Measurements from ENCODE around the gene NCR3LG1. TPM values are rescaled to one million over a fixed set of nuclear protein-coding genes. Genes with fewer than 3 reads are reported as not detected.

NCR3LG1 gene, protein sequence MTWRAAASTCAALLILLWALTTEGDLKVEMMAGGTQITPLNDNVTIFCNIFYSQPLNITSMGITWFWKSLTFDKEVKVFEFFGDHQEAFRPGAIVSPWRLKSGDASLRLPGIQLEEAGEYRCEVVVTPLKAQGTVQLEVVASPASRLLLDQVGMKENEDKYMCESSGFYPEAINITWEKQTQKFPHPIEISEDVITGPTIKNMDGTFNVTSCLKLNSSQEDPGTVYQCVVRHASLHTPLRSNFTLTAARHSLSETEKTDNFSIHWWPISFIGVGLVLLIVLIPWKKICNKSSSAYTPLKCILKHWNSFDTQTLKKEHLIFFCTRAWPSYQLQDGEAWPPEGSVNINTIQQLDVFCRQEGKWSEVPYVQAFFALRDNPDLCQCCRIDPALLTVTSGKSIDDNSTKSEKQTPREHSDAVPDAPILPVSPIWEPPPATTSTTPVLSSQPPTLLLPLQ
- polyA plus RNA-seq: 1 to 10 TPM in 1 of 3 donors, under 1 TPM in 2; 0.43 to 1.5 (median 0.45) TPM

DNA sequence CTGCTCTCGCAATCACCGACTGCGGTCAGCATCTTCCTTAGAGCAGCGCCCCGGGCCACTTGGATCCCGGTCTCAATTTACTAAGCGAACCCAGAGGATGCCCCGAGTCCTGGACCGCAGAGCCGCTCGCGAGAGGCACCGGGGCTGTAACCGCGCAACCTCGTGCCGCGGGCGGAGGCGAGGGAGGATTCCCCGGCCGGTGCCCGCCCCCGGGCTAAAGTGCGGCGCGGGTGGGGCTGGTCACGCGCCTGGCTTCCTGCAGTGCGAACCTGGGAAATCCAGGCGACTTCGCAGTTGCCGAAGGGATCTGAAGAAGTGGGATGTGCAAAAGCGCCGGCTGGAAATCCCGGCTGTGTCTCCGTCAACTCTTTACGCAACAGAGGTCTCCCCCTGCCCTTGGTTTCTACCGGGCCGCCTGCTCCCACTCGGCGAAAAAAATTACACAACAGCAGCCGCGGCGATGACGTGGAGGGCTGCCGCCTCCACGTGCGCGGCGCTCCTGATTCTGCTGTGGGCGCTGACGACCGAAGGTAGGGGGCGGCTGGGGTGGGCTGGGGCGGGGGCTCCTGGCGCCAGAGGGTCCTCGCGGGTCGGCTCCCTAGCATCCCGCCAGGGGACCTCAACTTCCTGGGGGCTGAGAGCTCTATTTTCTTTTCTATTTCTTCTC lies at the start of gene NCR3LG1:
NCR3LG1 (plus strand) TSS at position 291 of the 667 bp plus-strand sequence; CDS start at position 461, 170 bp downstream.
- H3K27ac ChIP-seq (ENCODE audit: low read depth, low read length): no peak within 1 kb of the TSS
- 1 to 3% (median 1%) methylated on average over 61 of the region's 61 CpGs for WGBS, 3 donors

DNA sequence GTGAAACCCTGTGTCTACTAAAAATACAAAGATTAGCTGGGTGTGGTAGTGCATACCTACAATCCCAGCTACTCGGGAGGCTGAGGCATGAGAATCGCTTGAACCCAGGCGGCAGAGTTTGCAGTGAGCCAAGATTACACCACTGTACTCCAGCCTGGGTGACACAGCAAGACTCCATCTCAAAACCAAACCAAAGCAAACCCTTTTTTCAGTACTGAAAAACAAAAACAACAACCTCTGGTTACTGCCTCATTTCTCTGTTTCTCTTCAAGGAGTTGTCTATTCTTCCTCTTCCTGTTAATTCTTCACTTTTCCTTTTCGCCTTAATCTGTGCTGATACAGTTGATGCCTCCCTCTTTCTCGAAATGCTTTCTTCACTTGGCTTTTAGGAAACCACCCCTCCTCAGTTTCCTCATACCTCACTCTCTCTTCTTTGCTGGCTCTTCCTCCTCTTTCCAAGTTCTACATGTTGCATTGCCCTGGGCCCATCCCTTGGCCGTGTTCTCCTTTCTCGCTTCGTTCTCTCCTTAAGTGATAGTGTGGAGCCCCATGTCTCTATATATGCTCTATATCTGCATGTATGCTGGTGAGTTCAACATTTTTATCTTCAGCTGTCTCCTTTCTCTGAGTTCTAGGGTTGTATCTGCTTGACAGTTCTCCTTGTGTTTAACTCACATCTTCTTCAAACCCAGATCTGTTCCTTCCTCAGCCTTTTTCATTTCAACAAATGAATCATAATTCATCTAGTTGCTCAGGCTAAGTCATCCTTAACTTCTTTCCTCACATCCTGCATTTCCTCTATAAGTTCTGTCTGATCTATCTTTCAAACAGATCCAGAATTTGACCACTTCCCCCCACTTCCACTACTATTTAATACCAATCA lies 38.0 kb upstream of the NCR3LG1 start:
- 85 to 95% (median 87%) methylated on average over 8 of the region's 8 CpGs for WGBS, 3 donors
- H3K27ac ChIP-seq (ENCODE audit: low read depth, low read length): no peak overlapping the region

DNA sequence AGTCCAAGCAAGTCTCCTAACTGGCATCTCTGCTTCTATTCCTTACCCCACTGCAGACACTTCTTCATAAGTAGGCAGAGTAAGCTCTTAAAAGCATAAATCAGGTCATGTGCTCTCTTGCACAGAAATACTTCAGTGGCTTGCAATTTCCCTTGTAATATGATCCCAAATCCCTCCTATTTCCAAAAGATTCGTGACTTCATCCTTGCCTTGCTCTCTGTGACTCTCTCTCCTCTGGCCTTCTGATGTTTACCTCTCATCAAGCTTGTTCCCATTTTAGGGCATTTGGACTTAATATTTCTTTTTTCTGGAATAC lies 37.4 kb upstream of the NCR3LG1 start:
- H3K27ac ChIP-seq (ENCODE audit: low read depth, low read length): no peak overlapping the region
- WGBS, 3 donors: 52 to 66% (median 63%) methylated on average over 1 of the region's 1 CpG

DNA sequence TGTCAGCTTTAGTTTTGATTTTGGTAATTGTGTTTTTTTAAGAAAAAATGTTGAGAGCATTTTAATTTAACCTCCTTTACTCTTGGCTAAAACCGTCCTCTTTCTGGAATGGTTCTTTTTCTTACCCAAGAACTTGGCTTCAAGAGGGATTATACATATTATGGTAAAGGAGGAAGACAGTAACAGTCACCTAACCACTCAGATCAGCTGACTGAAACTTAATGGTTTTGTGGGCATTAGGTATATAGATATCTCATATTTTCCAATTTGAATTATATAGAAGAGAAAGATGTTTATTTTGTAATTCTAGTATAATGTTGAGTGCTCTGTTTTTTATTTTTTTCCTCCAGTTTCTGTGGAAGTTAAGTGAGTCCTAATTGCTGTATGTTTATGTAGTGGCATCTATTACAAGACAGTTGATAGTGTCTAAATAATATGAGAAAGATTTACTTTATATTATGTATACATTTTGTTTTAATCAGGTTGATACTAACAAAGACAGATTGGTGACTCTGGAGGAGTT lies 36.6 kb upstream of the NCR3LG1 start:
- H3K27ac ChIP-seq (ENCODE audit: low read depth, low read length): no peak overlapping the region
- 78 to 94% (median 90%) methylated on average over 1 of the region's 1 CpG for WGBS, 3 donors

DNA sequence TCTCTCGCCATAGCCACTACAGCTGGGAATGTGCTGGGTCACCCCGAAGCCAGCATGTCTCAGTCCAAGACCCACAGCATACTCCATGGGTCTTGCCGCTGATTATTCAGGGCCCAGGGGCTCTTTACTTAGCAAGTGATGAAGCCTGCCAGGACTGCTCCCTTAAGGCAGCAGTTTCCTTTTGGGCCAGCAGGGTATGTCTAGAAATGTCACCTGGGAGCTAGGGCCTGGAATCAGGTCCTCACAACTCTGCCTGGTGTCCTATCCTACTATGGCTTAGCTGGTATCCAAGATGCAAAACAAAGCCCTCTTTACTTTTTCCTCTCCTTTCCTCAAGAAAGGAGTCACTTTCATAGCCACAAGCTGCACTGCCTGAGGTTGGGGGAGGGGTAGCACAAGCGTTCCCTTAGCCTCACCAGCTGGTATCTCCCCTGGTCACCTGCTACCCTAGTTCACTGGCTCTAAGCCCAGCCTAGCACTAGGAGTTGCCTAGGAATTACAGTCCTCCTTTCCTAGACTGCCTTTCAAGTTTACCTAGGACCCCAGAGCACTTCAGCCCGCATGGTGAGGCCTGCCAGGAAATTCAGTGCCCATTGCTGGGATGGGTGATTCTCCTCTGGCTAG lies 22.6 kb upstream of the NCR3LG1 start:
- WGBS, 3 donors: 83 to 96% (median 95%) methylated on average over 5 of the region's 5 CpGs
- H3K27ac ChIP-seq (ENCODE audit: low read depth, low read length): no peak overlapping the region

DNA sequence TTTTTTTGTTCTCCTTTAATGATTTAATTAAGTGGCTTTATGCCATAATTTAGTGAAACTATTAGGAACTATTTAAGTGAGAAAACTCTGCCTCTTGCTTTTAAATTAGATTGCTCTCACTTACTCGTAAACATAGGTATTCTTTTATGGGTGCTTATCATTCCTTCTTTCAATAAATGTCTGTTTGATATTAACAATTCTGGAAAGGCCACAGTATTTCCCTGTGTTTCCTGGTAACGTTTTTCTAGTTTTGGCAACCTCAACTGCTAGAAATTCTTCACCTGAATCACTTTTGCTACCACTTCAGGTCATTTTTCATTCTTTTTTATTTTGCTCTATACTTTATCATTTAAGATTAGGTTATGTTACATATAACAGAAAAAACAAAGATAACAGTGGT lies 19.9 kb upstream of the NCR3LG1 start:
- 35 to 71% (median 69%) methylated on average over 2 of the region's 2 CpGs for WGBS, 3 donors

DNA sequence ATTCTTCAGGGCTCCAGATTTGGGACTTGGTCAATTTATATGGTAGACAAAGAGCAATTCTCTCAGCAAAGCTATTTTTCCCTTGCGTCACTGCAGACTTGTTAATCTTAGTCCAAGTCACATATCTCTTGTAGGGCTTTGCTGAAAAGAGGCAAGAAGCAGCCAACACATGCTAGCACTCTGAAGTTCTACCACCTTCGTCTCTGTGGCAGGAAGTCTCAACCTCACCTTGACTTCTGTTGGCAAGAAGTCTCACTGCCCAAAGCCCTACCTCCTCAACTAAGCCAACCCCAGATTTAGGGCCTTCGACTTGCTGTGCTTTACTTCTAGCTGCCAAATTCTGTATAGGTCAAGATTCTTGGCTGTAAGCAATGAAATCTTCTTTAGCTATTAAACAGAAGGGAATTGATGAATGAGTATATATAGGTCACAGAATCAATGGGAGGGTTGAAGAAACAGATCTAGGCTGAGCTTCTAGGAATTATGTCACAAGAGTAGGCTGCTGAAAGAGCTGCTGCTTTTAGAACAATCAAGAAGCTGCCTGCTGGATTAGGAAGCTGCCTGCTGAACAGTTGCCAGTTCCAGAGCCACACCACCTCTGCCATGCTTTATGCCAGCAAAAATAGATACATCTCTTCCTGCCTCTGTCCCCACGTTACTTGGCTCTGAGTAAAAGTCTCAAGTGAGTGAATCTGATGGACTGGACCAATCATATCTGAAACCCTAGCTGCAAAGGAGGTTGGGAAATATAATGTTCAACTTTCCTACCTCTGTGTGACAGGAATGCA lies 17.6 kb upstream of the NCR3LG1 start:
- 78 to 87% (median 85%) methylated on average over 4 of the region's 4 CpGs for WGBS, 3 donors
- H3K27ac ChIP-seq (ENCODE audit: low read depth, low read length): no peak overlapping the region

More for the DNA sequence above, 19.9 kb upstream of the NCR3LG1 start:
- no peak overlapping the region for H3K27ac ChIP-seq (ENCODE audit: low read depth, low read length)

DNA sequence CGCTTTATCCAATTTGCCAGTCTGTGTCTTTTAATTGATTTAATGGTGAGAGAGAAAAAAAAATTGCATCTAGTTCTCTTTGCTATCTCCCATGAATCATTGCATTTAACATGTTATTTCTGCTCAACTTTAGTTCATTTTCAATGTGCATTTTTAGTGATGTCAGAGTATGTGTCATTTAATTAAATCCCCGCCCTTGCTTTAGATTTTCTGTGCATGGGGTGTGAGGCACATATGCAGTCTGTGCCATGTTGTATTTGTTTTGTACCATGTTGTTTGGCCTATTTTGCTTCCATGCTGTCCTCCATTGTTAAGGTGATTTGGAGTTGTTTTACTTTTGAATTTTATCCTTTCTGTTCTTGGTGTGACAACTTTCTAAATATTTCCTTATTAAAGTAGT lies 8.3 kb upstream of the NCR3LG1 start:
- no peak overlapping the region for H3K27ac ChIP-seq (ENCODE audit: low read depth, low read length)
- WGBS, 3 donors: 93 to 98% (median 96%) methylated on average over 2 of the region's 2 CpGs

DNA sequence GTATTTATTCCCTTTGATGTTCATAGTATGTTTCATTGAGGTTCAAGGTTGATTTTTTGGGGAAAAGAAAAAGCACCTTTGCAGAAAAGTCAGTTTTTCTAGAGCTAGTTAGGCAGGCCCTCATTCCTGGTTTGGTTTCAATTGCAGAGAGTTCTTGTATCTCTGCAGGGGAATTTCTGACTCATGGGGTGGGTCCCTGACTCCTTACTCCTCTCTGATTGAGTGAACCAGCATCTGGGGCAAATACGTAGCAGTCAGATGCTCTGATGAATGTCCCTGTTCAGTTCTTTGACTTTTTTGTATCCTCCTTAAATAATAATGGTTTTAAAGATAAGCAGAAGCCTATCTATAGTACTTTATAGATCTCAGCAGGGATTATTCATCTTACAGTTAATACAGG lies 7.7 kb upstream of the NCR3LG1 start:
- WGBS, 3 donors: 66 to 91% (median 74%) methylated on average over 1 of the region's 1 CpG
- no peak overlapping the region for H3K27ac ChIP-seq (ENCODE audit: low read depth, low read length)

DNA sequence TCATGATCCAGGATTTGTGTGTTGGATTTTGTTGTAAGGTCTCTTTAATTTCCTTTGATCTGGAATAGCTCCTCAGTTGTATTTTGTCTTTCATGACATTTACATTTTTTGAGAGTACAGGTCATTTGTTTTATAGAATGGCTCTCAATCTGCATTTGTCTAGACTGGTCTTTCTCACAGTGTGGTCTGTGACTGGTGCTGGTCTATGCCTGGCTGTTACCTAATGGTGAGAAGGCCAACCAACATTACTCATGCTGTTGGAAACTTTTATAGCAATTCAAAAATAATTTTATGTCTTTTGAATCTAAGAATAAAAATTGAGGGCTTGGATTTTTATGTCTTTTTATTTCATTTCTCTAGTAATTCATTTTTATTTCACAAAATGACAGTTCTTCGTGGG lies 3.9 kb upstream of the NCR3LG1 start:
- no peak overlapping the region for H3K27ac ChIP-seq (ENCODE audit: low read depth, low read length)
- 88 to 94% (median 88%) methylated on average over 1 of the region's 1 CpG for WGBS, 3 donors

DNA sequence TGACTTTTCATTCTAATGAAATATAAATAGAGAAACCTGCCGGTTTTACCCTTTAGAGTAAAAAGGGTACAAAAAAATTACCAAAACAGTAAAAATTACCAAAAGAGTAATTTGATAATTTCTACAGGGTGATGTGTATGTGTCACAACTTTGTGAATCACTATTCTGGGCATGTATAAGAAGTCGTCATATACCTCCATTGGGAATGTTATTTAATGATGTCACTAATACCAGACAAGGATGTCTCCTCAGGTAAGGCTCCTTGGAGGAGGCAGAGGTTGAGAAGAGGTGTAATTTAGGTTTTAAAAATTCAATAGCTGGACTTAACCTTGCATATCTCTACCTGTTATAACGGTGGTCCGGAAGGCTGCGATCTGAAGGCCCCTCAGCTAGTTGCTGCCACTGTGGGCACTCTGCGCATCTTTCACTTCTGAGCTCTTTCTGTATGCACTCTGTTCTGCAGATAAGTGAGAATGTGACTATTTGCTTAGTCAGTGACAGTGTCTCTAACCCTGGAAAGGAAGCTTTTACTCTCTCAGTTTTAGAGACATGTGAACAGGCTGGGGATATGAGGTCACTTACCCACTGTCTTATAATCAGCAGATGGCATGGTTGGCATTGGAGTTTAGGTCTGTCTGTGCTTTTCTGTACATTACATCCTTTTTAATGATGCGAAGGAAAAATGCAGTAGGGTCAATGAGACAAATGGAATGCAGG lies 987 bp upstream of the NCR3LG1 start:
- no peak overlapping the region for H3K27ac ChIP-seq (ENCODE audit: low read depth, low read length)
- 94 to 97% (median 95%) methylated on average over 7 of the region's 7 CpGs for WGBS, 3 donors

DNA sequence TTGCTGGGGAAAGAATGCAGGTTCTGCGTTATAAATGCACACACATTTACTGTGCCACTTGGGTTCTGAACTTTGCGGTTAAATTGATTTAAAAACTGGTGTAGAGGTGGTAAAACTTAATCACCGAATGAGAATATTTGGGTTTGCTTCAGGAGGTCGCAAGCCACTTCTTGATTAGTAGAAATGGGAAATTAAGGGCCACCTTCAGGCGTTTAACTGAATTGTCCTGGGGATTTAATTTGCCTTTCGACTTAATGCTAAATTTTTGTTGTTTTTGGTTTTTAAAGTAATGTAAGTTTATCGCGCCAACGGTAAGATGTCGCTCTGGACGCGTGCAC lies 459 bp upstream of the NCR3LG1 start:
- WGBS, 3 donors: 22 to 24% (median 24%) methylated on average over 12 of the region's 12 CpGs
- no peak overlapping the region for H3K27ac ChIP-seq (ENCODE audit: low read depth, low read length)

DNA sequence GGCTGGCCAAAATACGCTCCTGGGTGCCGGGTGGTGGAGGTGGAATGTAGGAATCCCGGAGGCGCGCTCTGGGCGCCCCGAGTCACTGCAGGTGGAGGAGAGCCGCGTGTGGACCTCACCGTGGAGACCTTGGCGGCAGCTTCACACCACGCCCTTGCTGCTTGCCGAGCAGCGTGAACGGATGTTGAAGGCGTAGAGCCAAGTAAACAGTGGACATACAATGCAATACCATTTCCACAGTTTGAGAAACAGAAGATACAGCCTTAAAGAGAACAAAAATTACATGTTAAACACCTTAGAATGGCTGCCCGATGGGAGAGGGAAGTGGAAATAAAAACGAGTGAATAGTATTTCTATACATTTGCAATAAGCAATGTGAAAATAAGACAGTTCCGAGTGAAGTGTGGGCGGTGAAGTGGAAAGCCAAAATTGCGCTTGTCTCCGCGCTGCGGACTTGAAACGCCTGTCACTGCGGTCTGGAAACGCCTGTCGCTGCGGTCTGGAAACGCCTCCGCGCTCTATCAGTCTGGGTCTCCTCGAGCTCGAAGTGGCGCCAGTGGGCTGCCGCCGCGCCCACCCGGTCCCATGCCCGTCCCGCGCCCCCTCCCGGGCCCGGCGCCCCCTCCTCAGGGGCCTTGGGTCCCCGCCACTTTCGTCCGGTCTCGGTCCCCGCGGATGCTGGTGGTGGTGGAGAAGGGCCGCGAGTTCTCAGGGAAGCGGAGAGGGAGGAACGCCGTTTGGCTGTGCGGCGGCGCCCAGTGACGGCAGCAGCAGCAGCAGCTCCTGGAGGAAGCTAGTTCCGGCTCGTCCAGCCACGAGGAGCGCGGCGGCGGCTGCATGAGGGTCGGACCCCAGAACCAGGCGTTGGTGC lies 1.6 kb downstream of the NCR3LG1 start:
- no peak overlapping the region for H3K27ac ChIP-seq (ENCODE audit: low read depth, low read length)
- WGBS, 3 donors: 0 to 1% (median 1%) methylated on average over 63 to 69 of the region's 69 CpGs

DNA sequence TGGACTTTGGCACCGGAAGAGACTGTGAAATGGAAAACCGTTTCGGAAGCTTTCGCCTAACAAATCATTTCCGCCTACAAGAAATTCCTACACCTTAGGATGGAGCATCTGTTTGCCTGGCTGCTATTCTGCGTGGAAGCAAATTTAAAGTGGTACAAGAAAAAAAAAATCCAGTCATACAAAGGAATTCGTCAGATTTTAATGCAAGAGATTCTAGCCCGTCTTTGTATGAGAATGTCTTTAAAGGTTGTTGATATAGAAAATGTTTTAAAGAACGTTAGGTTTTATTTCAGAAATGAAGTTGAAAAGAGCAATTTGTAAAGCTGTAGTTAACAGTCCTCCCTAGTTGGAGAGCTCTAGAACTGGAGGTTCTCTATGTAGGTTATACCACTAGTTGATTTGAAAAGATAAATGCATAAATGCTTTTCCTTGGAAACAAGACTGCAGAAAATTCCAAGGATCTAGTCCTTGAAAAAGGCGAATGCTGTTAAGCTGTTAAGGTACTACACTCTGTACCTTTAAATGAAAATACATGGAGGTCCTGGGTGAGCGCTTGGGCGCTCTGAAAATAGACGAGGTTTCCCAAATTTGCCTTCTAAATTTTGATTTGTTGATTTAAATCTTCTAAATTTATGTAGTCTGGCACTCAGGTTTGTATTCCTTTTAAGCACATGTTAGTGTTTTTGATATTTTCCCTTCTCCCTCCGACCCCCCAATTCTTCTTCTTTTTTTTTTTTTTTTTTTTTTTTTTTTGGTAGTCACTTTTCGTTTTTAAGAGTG lies 2.4 kb downstream of the NCR3LG1 start:
- H3K27ac ChIP-seq (ENCODE audit: low read depth, low read length): no peak overlapping the region
- WGBS, 3 donors: 7 to 9% (median 8%) methylated on average over 15 of the region's 15 CpGs

DNA sequence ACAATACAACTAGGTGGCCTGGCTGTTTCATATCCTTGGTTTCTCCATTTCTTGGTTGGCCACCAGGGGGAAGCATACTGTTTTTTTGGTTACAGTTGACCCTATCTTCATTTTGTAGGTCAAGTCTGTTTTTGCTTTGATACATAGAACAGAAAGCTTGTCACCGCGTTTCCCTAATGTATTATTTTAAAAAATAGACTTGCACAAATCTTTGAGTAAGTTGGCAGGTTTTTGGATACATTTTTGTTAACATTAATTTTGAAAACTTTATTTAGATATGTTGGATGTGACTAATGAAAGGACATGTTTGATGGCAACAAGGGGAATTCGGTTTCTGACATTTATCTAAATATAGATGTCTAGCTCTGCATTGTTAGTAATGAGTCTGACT lies 3.0 kb downstream of the NCR3LG1 start:
- WGBS, 3 donors: 38 to 59% (median 46%) methylated on average over 3 of the region's 3 CpGs
- no peak overlapping the region for H3K27ac ChIP-seq (ENCODE audit: low read depth, low read length)

DNA sequence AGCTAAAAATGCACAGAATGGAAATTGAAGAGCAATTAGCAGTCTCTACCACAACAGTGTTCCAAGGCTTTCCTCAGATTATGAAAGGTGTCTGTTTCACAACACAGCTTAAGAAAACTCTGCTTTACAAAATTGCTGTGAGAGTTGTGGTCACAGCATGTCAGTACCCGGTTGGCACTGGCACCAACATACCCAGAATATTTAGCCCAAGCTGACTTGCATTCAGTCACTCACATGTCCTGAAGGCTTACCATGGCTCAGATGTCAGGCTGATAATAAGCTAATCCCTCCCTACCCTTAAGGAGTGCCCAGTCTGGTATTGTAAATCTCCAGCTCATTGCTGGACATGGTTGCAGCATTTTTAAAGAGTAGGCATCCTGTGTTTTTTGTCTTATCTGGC lies 14.9 kb downstream of the NCR3LG1 start:
- no peak overlapping the region for H3K27ac ChIP-seq (ENCODE audit: low read depth, low read length)
- 47 to 92% (median 63%) methylated on average over 1 of the region's 1 CpG for WGBS, 3 donors
